ENCODE results near the gene NR1D1.

Gene NR1D1

GRCh38 chr17:40110026-40110845 lies 9.8 kb upstream of the NR1D1 start:
- no peak overlapping the region for H3K4me3 ChIP-seq (ENCODE audit: low read depth, low read length)
- TF ChIP-seq, protein P1, sequence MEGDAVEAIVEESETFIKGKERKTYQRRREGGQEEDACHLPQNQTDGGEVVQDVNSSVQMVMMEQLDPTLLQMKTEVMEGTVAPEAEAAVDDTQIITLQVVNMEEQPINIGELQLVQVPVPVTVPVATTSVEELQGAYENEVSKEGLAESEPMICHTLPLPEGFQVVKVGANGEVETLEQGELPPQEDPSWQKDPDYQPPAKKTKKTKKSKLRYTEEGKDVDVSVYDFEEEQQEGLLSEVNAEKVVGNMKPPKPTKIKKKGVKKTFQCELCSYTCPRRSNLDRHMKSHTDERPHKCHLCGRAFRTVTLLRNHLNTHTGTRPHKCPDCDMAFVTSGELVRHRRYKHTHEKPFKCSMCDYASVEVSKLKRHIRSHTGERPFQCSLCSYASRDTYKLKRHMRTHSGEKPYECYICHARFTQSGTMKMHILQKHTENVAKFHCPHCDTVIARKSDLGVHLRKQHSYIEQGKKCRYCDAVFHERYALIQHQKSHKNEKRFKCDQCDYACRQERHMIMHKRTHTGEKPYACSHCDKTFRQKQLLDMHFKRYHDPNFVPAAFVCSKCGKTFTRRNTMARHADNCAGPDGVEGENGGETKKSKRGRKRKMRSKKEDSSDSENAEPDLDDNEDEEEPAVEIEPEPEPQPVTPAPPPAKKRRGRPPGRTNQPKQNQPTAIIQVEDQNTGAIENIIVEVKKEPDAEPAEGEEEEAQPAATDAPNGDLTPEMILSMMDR (IDR thresholded peaks at IDR 0.05; ENCODE audit: low read depth, low read length): no peak

GRCh38 chr17:40108970-40109824 lies 8.8 kb upstream of the NR1D1 start:
- H3K4me3 ChIP-seq (ENCODE audit: low read depth, low read length): no peak overlapping the region
- TF ChIP-seq, protein P1 (IDR thresholded peaks at IDR 0.05; ENCODE audit: low read depth, low read length): no peak

DNA sequence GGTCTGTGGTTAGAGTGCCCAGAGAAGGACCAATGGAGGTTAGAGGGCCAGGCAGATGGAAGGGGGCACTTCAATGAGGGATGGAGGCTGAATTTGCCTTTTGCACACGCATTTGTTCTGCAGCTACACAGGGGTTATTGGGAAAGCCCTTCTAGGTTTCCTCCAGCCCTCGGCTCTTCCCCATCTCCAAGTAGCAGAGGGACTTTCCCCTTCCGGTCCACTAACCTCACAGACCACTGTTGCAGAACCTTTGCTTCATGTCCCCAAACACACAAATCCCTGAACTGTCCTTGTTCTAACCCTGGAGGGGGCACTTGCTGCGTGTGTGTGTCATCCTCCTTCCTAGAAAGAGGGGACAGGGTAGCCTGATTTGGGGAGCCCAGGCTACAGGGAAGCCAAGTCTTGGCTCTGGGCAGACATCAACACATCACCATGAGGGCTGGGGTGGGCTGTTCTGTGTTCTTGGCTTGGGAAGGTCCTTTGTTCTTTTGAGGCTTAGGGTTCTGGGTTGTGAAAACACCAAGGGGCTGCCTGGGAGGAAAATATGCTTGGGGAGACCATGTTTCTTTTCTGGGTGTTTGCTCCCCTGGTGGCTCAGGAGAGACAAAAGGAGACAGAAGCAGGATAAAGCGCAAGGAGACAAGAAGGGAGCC lies 7.3 kb upstream of the NR1D1 start:
- TF ChIP-seq, protein P1 (IDR thresholded peaks at IDR 0.05; ENCODE audit: low read depth, low read length): no peak

GRCh38 chr17:40106760-40107521 lies 6.6 kb upstream of the NR1D1 start:
- TF ChIP-seq, protein P1 (IDR thresholded peaks at IDR 0.05; ENCODE audit: low read depth, low read length): no peak
- H3K4me3 ChIP-seq (ENCODE audit: low read depth, low read length): no peak overlapping the region

More for the DNA sequence above, 7.3 kb upstream of the NR1D1 start:
- no peak overlapping the region for H3K4me3 ChIP-seq (ENCODE audit: low read depth, low read length)

DNA sequence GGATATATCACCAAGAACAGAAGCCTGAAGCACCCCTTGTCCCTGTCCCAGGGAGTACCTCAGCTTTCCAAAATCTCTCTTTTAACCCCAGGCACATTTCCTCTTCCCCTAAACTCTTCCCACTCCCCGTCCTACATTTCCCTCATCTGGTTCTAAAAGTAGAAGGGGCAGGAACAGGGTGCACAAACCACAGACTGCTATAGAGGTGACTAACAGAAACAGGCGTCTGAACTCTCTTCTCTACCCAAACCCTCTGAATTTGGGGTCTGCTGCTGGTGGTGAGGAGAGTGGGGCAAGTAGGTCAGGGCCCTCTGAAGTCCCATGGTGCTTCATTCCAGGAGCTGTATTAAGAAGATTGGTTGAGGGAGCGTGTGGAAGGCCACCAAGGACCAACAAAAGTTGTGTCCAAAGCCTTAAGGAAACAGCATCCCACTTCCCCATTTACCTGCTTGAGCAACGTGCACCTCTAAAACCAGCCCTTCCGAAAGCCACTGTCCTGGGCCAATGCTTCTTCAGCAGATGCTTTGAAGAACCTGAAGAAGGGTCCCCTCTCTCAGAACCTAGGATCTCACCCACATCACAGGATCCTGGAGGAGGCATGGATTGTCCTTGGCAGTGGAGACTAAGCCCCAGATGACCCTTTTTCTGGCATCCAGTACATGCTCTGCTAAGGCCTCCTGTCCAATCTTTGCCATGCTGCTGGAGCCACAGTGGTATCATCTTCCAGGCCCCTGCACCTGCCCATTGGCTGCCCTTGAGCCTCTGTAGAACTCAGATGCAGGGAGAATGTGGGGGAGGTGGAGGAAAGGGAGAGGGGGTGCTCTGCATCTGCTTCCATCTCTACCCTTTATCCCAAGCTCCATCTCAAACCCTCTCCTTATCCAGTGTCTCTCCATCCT lies 5.7 kb upstream of the NR1D1 start:
- H3K4me3 ChIP-seq (ENCODE audit: low read depth, low read length): no peak overlapping the region
- TF ChIP-seq, protein P1 (IDR thresholded peaks at IDR 0.05; ENCODE audit: low read depth, low read length): no peak
